Keratinocyte (primary cell): ENCODE results near the gene SAMD4A. TPM values are rescaled to one million over a fixed set of nuclear protein-coding genes. Genes with fewer than 3 reads are reported as not detected.

Source experiments
- DNase-seq: peaks from one replicate; pipeline ENCODE4 v3.0.0-alpha.2; 2011; ENCODE audit warnings: low read depth, missing footprints, low spot score
- FAIRE-seq: peaks from 2 replicates; lab custom pipeline; 2011; peaks lifted over from hg19 to GRCh38; lab: Jason Lieb, UNC
- H2AFZ ChIP-seq: 2 replicates; pipeline ENCODE4 v1.6.0; 2012; ENCODE audit warnings: low read length, control low read depth, inconsistent platforms; ENCODE audit not compliant: control insufficient read depth
- H3K27ac ChIP-seq: 2 replicates; pipeline ENCODE4 v1.5.1; 2011; ENCODE audit warnings: low read length; ENCODE audit not compliant: control insufficient read depth, insufficient read depth
- H3K27me3 ChIP-seq: 3 replicates; pipeline ENCODE4 v1.6.0; 2011; ENCODE audit warnings: low read length; ENCODE audit not compliant: control insufficient read depth, insufficient read depth; ENCODE audit errors: extremely low read depth
- H3K36me3 ChIP-seq, 2 experiments: 2 replicates in 1 of 2; 3 replicates in 1 of 2; pipeline ENCODE4 v1.5.1; 2011; ENCODE audit warnings: low read length in 2 of 2, mild to moderate bottlenecking in 1 of 2; ENCODE audit not compliant: control insufficient read depth in 2 of 2, insufficient read depth in 2 of 2; ENCODE audit errors: extremely low read depth in 1 of 2
- H3K4me1 ChIP-seq: 3 replicates; pipeline ENCODE4 v1.5.1; 2011; ENCODE audit warnings: low read length; ENCODE audit not compliant: control insufficient read depth, insufficient read depth; ENCODE audit errors: extremely low read depth
- H3K4me2 ChIP-seq: 3 replicates; pipeline ENCODE4 v1.6.0; 2011; ENCODE audit warnings: low read depth, low read length; ENCODE audit not compliant: control insufficient read depth, insufficient read depth; ENCODE audit errors: extremely low read depth
- H3K4me3 ChIP-seq, 3 experiments: fragments of 200-600 bp in 1 of 3; sonication (generic) in 1 of 3; 2 replicates in 2 of 3; 3 replicates in 1 of 3; pipeline ENCODE4 v1.5.1; 2011 to 2016; ENCODE audit warnings: low read length in 3 of 3, mild to moderate bottlenecking in 3 of 3, control low read depth in 2 of 3, inconsistent platforms in 1 of 3, low read depth in 1 of 3, mixed read lengths in 1 of 3, mixed run types in 1 of 3, moderate library complexity in 1 of 3; ENCODE audit not compliant: control insufficient read depth in 2 of 3, insufficient read depth in 2 of 3; ENCODE audit errors: extremely low read depth in 1 of 3
- H3K79me2 ChIP-seq: 2 replicates; pipeline ENCODE4 v1.6.0; 2012; ENCODE audit warnings: low read length; ENCODE audit not compliant: control insufficient read depth, insufficient read depth
- H3K9ac ChIP-seq: 3 replicates; pipeline ENCODE4 v1.6.0; 2011; ENCODE audit warnings: low read length; ENCODE audit not compliant: control insufficient read depth, insufficient read depth; ENCODE audit errors: extremely low read depth
- H3K9me1 ChIP-seq: 3 replicates; pipeline ENCODE4 v1.6.0; 2011; ENCODE audit warnings: low read length; ENCODE audit not compliant: control insufficient read depth, insufficient read depth; ENCODE audit errors: extremely low read depth
- H3K9me3 ChIP-seq: 2 replicates; pipeline ENCODE4 v1.5.1; 2012; ENCODE audit warnings: low read depth, low read length; ENCODE audit not compliant: control insufficient read depth
- H4K20me1 ChIP-seq: 3 replicates; pipeline ENCODE4 v1.6.0; 2011; ENCODE audit warnings: low read length; ENCODE audit not compliant: control insufficient read depth, insufficient read depth; ENCODE audit errors: extremely low read depth
- CTCF ChIP-seq, 3 experiments: IDR thresholded peaks in 1 of 3; conservative IDR thresholded peaks in 1 of 3; optimal IDR thresholded peaks in 1 of 3; 2 replicates in 2 of 3; 3 replicates in 1 of 3; pipeline versions ENCODE3 to v1.5.1; 2011; ENCODE audit warnings: low read length in 3 of 3, mild to moderate bottlenecking in 3 of 3, moderate library complexity in 2 of 3, control low read depth in 1 of 3, inconsistent platforms in 1 of 3; ENCODE audit not compliant: insufficient read depth in 2 of 3; ENCODE audit errors: extremely low read depth in 1 of 3
- EZH2 ChIP-seq: IDR thresholded peaks from one replicate; pipeline ENCODE4 v1.6.1; 2012; ENCODE audit warnings: inconsistent platforms, mild to moderate bottlenecking, low read length, moderate library complexity
- dilution Hi-C: fragments of 300-500 bp; cut with MboI; formaldehyde crosslinking; loops from one replicate; pipeline ENCODE4 v1.7.0; 2020; ENCODE audit warnings: low sequenced_read_pairs; ENCODE audit not compliant: extremely low pct_ligation_motif_present
- polyA plus RNA-seq, 5 experiments: library from polyadenylated mRNA; depleted of rRNA in 3 of 5; stranded (reverse) in 3 of 5; stranded (forward) in 1 of 5; unstranded in 1 of 5; fragments of >200 nt; gene quantifications; 1 replicate in 1 of 5; 2 replicates in 3 of 5; 3 replicates in 1 of 5; pipeline versions ENCODE4 v1.2.1 to v1.2.3, GENCODE V29; 2011 to 2012; ENCODE audit warnings: missing spikeins in 2 of 5, low read depth in 1 of 5, low replicate concordance in 1 of 5

SAMD4A gene
- polyA plus RNA-seq, 1 donor (not counting 4 experiments of a cell fraction or from before 2014, with no cell fraction given) = 16.2 TPM

- Histone ChIP-seq H3K4me3 (no peak overlapping the region), H3K27ac (no peak overlapping the region), H3K9ac (no peak overlapping the region), H2AFZ (no peak overlapping the region), H4K20me1 (no peaks in the 10 kb centered on the region), H3K27me3 (no peaks in the 10 kb centered on the region), H3K9me3 (no peaks in the 10 kb centered on the region), H3K4me2 (no peak overlapping the region), H3K36me3 (no peaks in the 10 kb centered on the region), H3K79me2 (no peaks in the 10 kb centered on the region), H3K9me1 (no peaks in the 10 kb centered on the region), H3K4me1 (no peaks in the 10 kb centered on the region)
- DNase-seq = no peak
- TF ChIP-seq CTCF (optimal IDR thresholded peaks at IDR 0.05 in 1 of 3, IDR thresholded peaks at IDR 0.05 in 1 of 3, conservative IDR thresholded peaks at IDR 0.05 in 1 of 3; ENCODE audit: extremely low read depth in 1 of 3, insufficient read depth in 2 of 3, low read length in 3 of 3) (no peak), EZH2 (no peak)
- dilution Hi-C loops = no loop called here
- FAIRE-seq = no peak
Measured at GRCh38 chr14:54834727-54835126, 267.8 kb downstream of the SAMD4A start.

- Histone ChIP-seq H3K4me2 (no peak overlapping the region), H3K27me3 (no peaks in the 10 kb centered on the region), H3K9me1 (no peaks in the 10 kb centered on the region), H3K27ac (no peak overlapping the region), H3K36me3 (no peaks in the 10 kb centered on the region), H3K4me3 (no peak overlapping the region), H3K79me2 (no peaks in the 10 kb centered on the region), H3K9ac (no peak overlapping the region), H4K20me1 (no peaks in the 10 kb centered on the region), H3K9me3 (no peaks in the 10 kb centered on the region), H3K4me1 (no peaks in the 10 kb centered on the region), H2AFZ (no peak overlapping the region)
- dilution Hi-C loops = no loop called here
- DNase-seq (no peak), FAIRE-seq (no peak)
- TF ChIP-seq CTCF (optimal IDR thresholded peaks at IDR 0.05 in 1 of 3, IDR thresholded peaks at IDR 0.05 in 1 of 3, conservative IDR thresholded peaks at IDR 0.05 in 1 of 3; ENCODE audit: extremely low read depth in 1 of 3, insufficient read depth in 2 of 3, low read length in 3 of 3) (no peak), EZH2 (no peak)
Measured at GRCh38 chr14:54836231-54836630, 269.3 kb downstream of the SAMD4A start.
